Neuronal stem cell (in vitro differentiated cells): ENCODE data around the gene S100A9.

Experiments
- DNase-seq: peaks from one replicate; pipeline ENCODE4 v3.0.0-alpha.2; 2013; ENCODE audit warnings: low spot score
- H2AFZ ChIP-seq: one replicate; pipeline ENCODE4 v1.6.1; 2013; ENCODE audit warnings: mild to moderate bottlenecking, low read length, inconsistent platforms
- H2AK5ac ChIP-seq: 2 replicates; pipeline ENCODE4 v1.6.1; 2013; ENCODE audit warnings: low read depth, mild to moderate bottlenecking, inconsistent platforms, low read length, moderate library complexity, mixed read lengths
- H2BK120ac ChIP-seq: 2 replicates; pipeline ENCODE4 v1.6.1; 2013; ENCODE audit warnings: low read depth, mild to moderate bottlenecking, inconsistent platforms, low read length, moderate library complexity, mixed read lengths
- H2BK12ac ChIP-seq: one replicate; pipeline ENCODE4 v1.6.1; 2013; ENCODE audit warnings: low read length, inconsistent platforms
- H2BK15ac ChIP-seq: 2 replicates; pipeline ENCODE4 v1.6.1; 2013; ENCODE audit warnings: mild to moderate bottlenecking, low read length, inconsistent platforms, mixed read lengths
- H2BK5ac ChIP-seq: one replicate; pipeline ENCODE4 v1.6.1; 2013; ENCODE audit warnings: inconsistent platforms, mild to moderate bottlenecking, low read length, moderate library complexity
- H3K14ac ChIP-seq: one replicate; pipeline ENCODE4 v1.6.1; 2013; ENCODE audit warnings: low read length, inconsistent platforms
- H3K18ac ChIP-seq: 2 replicates; pipeline ENCODE4 v1.6.1; 2013; ENCODE audit warnings: low read length, inconsistent platforms
- H3K23ac ChIP-seq: 2 replicates; pipeline ENCODE4 v1.6.1; 2013; ENCODE audit warnings: low read depth, mild to moderate bottlenecking, mixed read lengths, low read length, inconsistent platforms; ENCODE audit not compliant: poor library complexity
- H3K27ac ChIP-seq: replicated peaks from 3 replicates; pipeline ENCODE4 v1.5.1; 2013; ENCODE audit warnings: low read length, inconsistent platforms
- H3K27me3 ChIP-seq, 3 experiments: 2 replicates each; pipeline ENCODE4 v1.6.1; 2013; ENCODE audit warnings: low read length in 3 of 3, mild to moderate bottlenecking in 2 of 3, inconsistent platforms in 1 of 3, low read depth in 1 of 3, mixed read lengths in 1 of 3, moderate library complexity in 1 of 3; ENCODE audit not compliant: control insufficient read depth in 3 of 3, insufficient read depth in 3 of 3
- H3K36me3 ChIP-seq, 2 donors: replicated peaks in 1 of 2; 2 replicates each; pipeline ENCODE4 v1.6.1; 2013; ENCODE audit warnings: low read length in 2 of 2; ENCODE audit not compliant: control insufficient read depth in 2 of 2, insufficient read depth in 2 of 2
- H3K4ac ChIP-seq: 2 replicates; pipeline ENCODE4 v1.6.1; 2013; ENCODE audit warnings: inconsistent platforms, mild to moderate bottlenecking, low read length, moderate library complexity
- H3K4me1 ChIP-seq, 2 donors: 1 replicate in 1 of 2; 2 replicates in 1 of 2; pipeline ENCODE4 v1.6.1; 2013; ENCODE audit warnings: low read length in 2 of 2, low read depth in 1 of 2; ENCODE audit not compliant: control insufficient read depth in 2 of 2, insufficient read depth in 1 of 2
- H3K4me2 ChIP-seq: one replicate; pipeline ENCODE4 v1.6.1; 2013; ENCODE audit warnings: mild to moderate bottlenecking, low read length, inconsistent platforms; ENCODE audit not compliant: insufficient read depth, poor library complexity, severe bottlenecking
- H3K4me3 ChIP-seq, 2 donors: 2 replicates each; pipeline ENCODE4 v1.5.1; 2013; ENCODE audit warnings: low read length in 2 of 2, mild to moderate bottlenecking in 2 of 2, inconsistent platforms in 1 of 2, moderate library complexity in 1 of 2
- H3K79me1 ChIP-seq: one replicate; pipeline ENCODE4 v1.6.1; 2013; ENCODE audit warnings: low read depth, mild to moderate bottlenecking, inconsistent platforms, low read length, moderate library complexity
- H3K9ac ChIP-seq: one replicate; pipeline ENCODE4 v1.6.1; 2013; ENCODE audit warnings: mild to moderate bottlenecking, low read depth, low read length, inconsistent platforms; ENCODE audit not compliant: poor library complexity
- H3K9me3 ChIP-seq, 2 donors: replicated peaks in 1 of 2; 2 replicates each; pipeline versions ENCODE3 to v1.6.1; 2013; ENCODE audit warnings: low read length in 2 of 2, mild to moderate bottlenecking in 2 of 2, inconsistent platforms in 1 of 2, low read depth in 1 of 2, mixed read lengths in 1 of 2, moderate library complexity in 1 of 2; ENCODE audit not compliant: control insufficient read depth in 2 of 2, insufficient read depth in 1 of 2
- H4K8ac ChIP-seq: one replicate; pipeline ENCODE4 v1.6.1; 2013; ENCODE audit warnings: low read depth, mild to moderate bottlenecking, inconsistent platforms, low read length, moderate library complexity
- H4K91ac ChIP-seq: one replicate; pipeline ENCODE4 v1.6.1; 2013; ENCODE audit warnings: low read length, low read depth, mild to moderate bottlenecking, inconsistent platforms; ENCODE audit not compliant: poor library complexity
- WGBS, 2 donors: extraction: QIAGEN DNeasy Blood & Tissue Kit; methylation state at CpG; one replicate each; pipeline ENCODE4 v1.1.7; 2013; ENCODE audit warnings: missing lambda C conversion rate in 2 of 2, mixed read lengths in 1 of 2; ENCODE audit not compliant: insufficient read length in 2 of 2, insufficient replicate concordance in 1 of 2; ENCODE audit errors: extremely low coverage in 2 of 2; 5-methylcytosine and 5-hydroxymethylcytosine counted together

The S100A9 gene

GRCh38 chr1:153370146-153370545 is 12.5 kb downstream of the S100A9 start:
- Histone ChIP-seq H2BK120ac (no peak overlapping the region), H3K36me3 (no peaks in the 10 kb centered on the region), H3K14ac (no peak overlapping the region), H3K4me2 (no peak overlapping the region), H3K9ac (no peak overlapping the region), H2BK12ac (no peak overlapping the region), H4K91ac (no peak overlapping the region), H2BK5ac (no peak overlapping the region), H4K8ac (no peak overlapping the region), H3K18ac (no peak overlapping the region), H2AFZ (no peak overlapping the region), H3K4ac (no peak overlapping the region), H3K27me3 (peaks cover 0 to 15% (median 0%) of the 10 kb centered on the region in 3 experiments), H3K4me3 (no peak overlapping the region), H2BK15ac (no peak overlapping the region), H3K27ac (no peak overlapping the region), H3K9me3 (no peaks in the 10 kb centered on the region), H3K79me1 (no peaks in the 10 kb centered on the region), H2AK5ac (no peak overlapping the region), H3K23ac (no peak overlapping the region), H3K4me1 (no peaks in the 10 kb centered on the region)
- WGBS, 2 donors, result no CpG with 5 or more reads among the region's 3 CpGs
- DNase-seq, result no peak

- H3K36me3 ChIP-seq, result no peaks in the 10 kb centered on the region
- H2AFZ ChIP-seq, result no peak overlapping the region
- H3K14ac ChIP-seq, result no peak overlapping the region
- no peaks in the 10 kb centered on the region for H3K4me1 ChIP-seq
- no peak overlapping the region for H3K23ac ChIP-seq
- WGBS, 2 donors, result no CpG with 5 or more reads among the region's 1 CpG
- H2BK5ac ChIP-seq, result no peak overlapping the region
- no peak overlapping the region for H3K4me3 ChIP-seq
- no peak overlapping the region for H4K91ac ChIP-seq
- no peak overlapping the region for H3K9ac ChIP-seq
- H3K4ac ChIP-seq, result no peak overlapping the region
- no peak overlapping the region for H4K8ac ChIP-seq
- H2AK5ac ChIP-seq, result no peak overlapping the region
- no peak overlapping the region for H3K4me2 ChIP-seq
- H3K27me3 ChIP-seq, result peaks cover 0 to 6% (median 0%) of the 10 kb centered on the region in 3 experiments
- no peak overlapping the region for H2BK120ac ChIP-seq
- H2BK15ac ChIP-seq, result no peak overlapping the region
- H3K27ac ChIP-seq, result no peak overlapping the region
- DNase-seq, result no peak
- no peaks in the 10 kb centered on the region for H3K9me3 ChIP-seq
- H3K79me1 ChIP-seq, result no peaks in the 10 kb centered on the region
- H2BK12ac ChIP-seq, result no peak overlapping the region
- H3K18ac ChIP-seq, result no peak overlapping the region
Measured at GRCh38 chr1:153371231-153371630, 13.6 kb downstream of the S100A9 start.

GRCh38 chr1:153372571-153372970 is 14.9 kb downstream of the S100A9 start:
- H3K9ac ChIP-seq, result no peak overlapping the region
- H2BK12ac ChIP-seq, result no peak overlapping the region
- H2BK120ac ChIP-seq, result no peak overlapping the region
- no peak overlapping the region for H3K4ac ChIP-seq
- H3K79me1 ChIP-seq, result no peaks in the 10 kb centered on the region
- H2AK5ac ChIP-seq, result no peak overlapping the region
- no peak overlapping the region for H3K27ac ChIP-seq
- no peaks in the 10 kb centered on the region for H3K9me3 ChIP-seq
- no peak overlapping the region for H3K14ac ChIP-seq
- no peak overlapping the region for H3K23ac ChIP-seq
- no peak overlapping the region for H2BK15ac ChIP-seq
- no peak overlapping the region for H3K4me3 ChIP-seq
- DNase-seq, result no peak
- H4K91ac ChIP-seq, result no peak overlapping the region
- H2AFZ ChIP-seq, result no peak overlapping the region
- no peaks in the 10 kb centered on the region for H3K36me3 ChIP-seq
- H3K18ac ChIP-seq, result no peak overlapping the region
- WGBS, 2 donors, result no CpG with 5 or more reads among the region's 2 CpGs
- no peak overlapping the region for H4K8ac ChIP-seq
- no peak overlapping the region for H3K4me2 ChIP-seq
- H2BK5ac ChIP-seq, result no peak overlapping the region
- H3K4me1 ChIP-seq, result no peaks in the 10 kb centered on the region
- no peaks in the 10 kb centered on the region for H3K27me3 ChIP-seq

GRCh38 chr1:153374071-153374470 is 16.4 kb downstream of the S100A9 start:
- no CpG with 5 or more reads among the region's 2 CpGs for WGBS, 2 donors
- Histone ChIP-seq H3K9me3 (no peaks in the 10 kb centered on the region), H3K36me3 (no peaks in the 10 kb centered on the region)

More at GRCh38 chr1:153374071-153374470, 16.4 kb downstream of the S100A9 start:
- no peak overlapping the region for H2BK12ac ChIP-seq
- no peak overlapping the region for H3K4ac ChIP-seq
- H3K79me1 ChIP-seq, result no peaks in the 10 kb centered on the region
- H3K18ac ChIP-seq, result no peak overlapping the region
- H3K23ac ChIP-seq, result no peak overlapping the region
- H3K4me1 ChIP-seq, result no peaks in the 10 kb centered on the region
- no peak for DNase-seq
- no peak overlapping the region for H3K27ac ChIP-seq
- no peak overlapping the region for H2AFZ ChIP-seq
- H3K4me3 ChIP-seq, result no peak overlapping the region
- no peak overlapping the region for H3K4me2 ChIP-seq
- no peak overlapping the region for H4K91ac ChIP-seq
- no peak overlapping the region for H2AK5ac ChIP-seq
- H2BK5ac ChIP-seq, result no peak overlapping the region
- no peak overlapping the region for H3K9ac ChIP-seq
- H2BK120ac ChIP-seq, result no peak overlapping the region
- H2BK15ac ChIP-seq, result no peak overlapping the region
- H3K27me3 ChIP-seq, result no peaks in the 10 kb centered on the region
- peak overlapping the region; percentile 83 for H4K8ac ChIP-seq
- H3K14ac ChIP-seq, result peak overlapping the region; percentile 21
